MM.1S (cell line): Measurements from ENCODE around the gene ZNF79.

Experiments used
- DNase-seq: peaks from one replicate; pipeline ENCODE4 v3.0.0-alpha.2; 2015
- H2AFZ ChIP-seq: fragments of 300-600 bp; sonication (generic); 2 replicates; pipeline ENCODE4 v1.6.0; 2016; ENCODE audit warnings: antibody characterized with exemption, low read length
- H3F3A ChIP-seq: fragments of 300-600 bp; sonication (generic); 2 replicates; pipeline ENCODE4 v1.6.1; 2016; ENCODE audit warnings: mild to moderate bottlenecking, antibody characterized with exemption, low read length, moderate library complexity, mixed read lengths; ENCODE audit not compliant: insufficient read depth
- H3K27ac ChIP-seq: fragments of 300-600 bp; sonication (generic); 2 replicates; pipeline ENCODE4 v1.5.1; 2016; ENCODE audit warnings: mild to moderate bottlenecking, low read length
- H3K27me3 ChIP-seq: fragments of 300-600 bp; sonication (generic); replicated peaks from 2 replicates; pipeline ENCODE4 v1.6.0; 2016; ENCODE audit warnings: low read length; ENCODE audit not compliant: insufficient read depth
- H3K36me3 ChIP-seq: fragments of 300-600 bp; sonication (generic); replicated peaks from 2 replicates; pipeline ENCODE4 v1.6.1; 2016; ENCODE audit warnings: mild to moderate bottlenecking, low read length, mixed read lengths; ENCODE audit not compliant: insufficient read depth
- H3K4me1 ChIP-seq: fragments of 300-600 bp; sonication (generic); 2 replicates; pipeline ENCODE4 v1.6.1; 2016; ENCODE audit warnings: low read length, mixed read lengths
- H3K4me2 ChIP-seq: fragments of 300-600 bp; sonication (generic); 2 replicates; pipeline ENCODE4 v1.6.0; 2016; ENCODE audit warnings: low read depth, low read length
- H3K4me3 ChIP-seq: fragments of 300-600 bp; sonication (generic); 2 replicates; pipeline ENCODE4 v1.5.1; 2016; ENCODE audit warnings: low read length, mixed read lengths
- H3K79me2 ChIP-seq: fragments of 300-600 bp; sonication (generic); 2 replicates; pipeline ENCODE4 v1.6.1; 2016; ENCODE audit warnings: mixed run types, low read length, mixed read lengths
- H3K9ac ChIP-seq: fragments of 300-600 bp; sonication (generic); 2 replicates; pipeline ENCODE4 v1.6.1; 2016; ENCODE audit warnings: low read length, mixed read lengths
- H3K9me2 ChIP-seq: fragments of 300-600 bp; sonication (generic); replicated peaks from 2 replicates; pipeline ENCODE4 v1.6.1; 2016; ENCODE audit warnings: mild to moderate bottlenecking, low read length, mixed read lengths; ENCODE audit not compliant: insufficient read depth
- H3K9me3 ChIP-seq: fragments of 300-600 bp; sonication (generic); replicated peaks from 2 replicates; pipeline ENCODE4 v1.6.1; 2016; ENCODE audit warnings: mild to moderate bottlenecking, low read length, mixed read lengths; ENCODE audit not compliant: insufficient read depth
- H4K20me1 ChIP-seq: fragments of 300-600 bp; sonication (generic); 2 replicates; pipeline ENCODE4 v1.6.1; 2016; ENCODE audit warnings: mild to moderate bottlenecking, low read length, moderate library complexity, mixed read lengths; ENCODE audit not compliant: insufficient read depth
- EZH2 ChIP-seq: fragments of 300-600 bp; sonication (generic); optimal IDR thresholded peaks from 2 replicates; pipeline ENCODE3; 2017; ENCODE audit warnings: low read depth, mild to moderate bottlenecking, antibody characterized with exemption, low read length, mixed read lengths
- EZH2phosphoT487 ChIP-seq: fragments of 300-600 bp; sonication (generic); IDR thresholded peaks from 2 replicates; pipeline ENCODE4 v1.6.1; 2018; ENCODE audit warnings: antibody characterized with exemption, low read length
- TF ChIP-seq, protein P1 (sequence below): fragments of 300-600 bp; sonication (generic); IDR thresholded peaks from 2 replicates; pipeline ENCODE4 v1.5.1; 2016; ENCODE audit warnings: antibody characterized with exemption, low read length, mixed read lengths

Gene ZNF79

DNA sequence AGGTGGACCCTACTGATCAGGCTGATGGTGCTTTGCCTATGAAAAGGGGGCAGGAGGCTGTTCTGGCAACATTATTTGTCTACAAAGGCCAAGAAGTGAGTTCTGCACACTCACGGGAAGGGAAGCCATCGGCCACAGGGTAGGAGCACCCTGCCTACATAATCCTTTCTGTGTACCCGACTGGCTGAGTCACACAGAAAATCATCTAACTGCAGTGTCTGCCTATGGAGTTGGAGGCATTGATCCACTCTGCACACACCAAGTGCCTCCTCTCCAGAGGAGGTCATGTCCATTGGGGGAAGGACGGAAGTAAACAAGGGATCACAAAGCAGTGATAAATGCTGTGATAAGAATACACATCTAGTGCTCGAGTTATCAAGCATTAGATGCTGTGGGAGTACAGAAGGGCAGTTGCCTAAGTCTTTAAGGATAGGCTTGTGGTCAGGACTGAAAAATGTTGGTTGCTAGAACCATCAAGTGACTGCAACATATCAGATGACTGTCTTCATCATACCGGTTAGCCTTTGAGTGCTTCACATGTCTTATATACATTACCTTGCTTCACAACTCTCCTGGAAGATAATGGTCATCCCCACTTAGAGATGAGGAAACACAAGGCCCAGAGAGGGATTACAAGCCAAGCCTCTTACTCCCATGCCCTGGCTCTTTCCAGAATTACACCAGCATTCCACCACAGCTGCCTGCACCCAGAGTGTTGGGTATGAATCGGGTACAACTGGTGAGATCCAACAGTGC is 28.5 kb upstream of the ZNF79 start:
- peak overlapping the region; percentile 60 for H3K4me2 ChIP-seq
- DNase-seq, result no peak

DNA sequence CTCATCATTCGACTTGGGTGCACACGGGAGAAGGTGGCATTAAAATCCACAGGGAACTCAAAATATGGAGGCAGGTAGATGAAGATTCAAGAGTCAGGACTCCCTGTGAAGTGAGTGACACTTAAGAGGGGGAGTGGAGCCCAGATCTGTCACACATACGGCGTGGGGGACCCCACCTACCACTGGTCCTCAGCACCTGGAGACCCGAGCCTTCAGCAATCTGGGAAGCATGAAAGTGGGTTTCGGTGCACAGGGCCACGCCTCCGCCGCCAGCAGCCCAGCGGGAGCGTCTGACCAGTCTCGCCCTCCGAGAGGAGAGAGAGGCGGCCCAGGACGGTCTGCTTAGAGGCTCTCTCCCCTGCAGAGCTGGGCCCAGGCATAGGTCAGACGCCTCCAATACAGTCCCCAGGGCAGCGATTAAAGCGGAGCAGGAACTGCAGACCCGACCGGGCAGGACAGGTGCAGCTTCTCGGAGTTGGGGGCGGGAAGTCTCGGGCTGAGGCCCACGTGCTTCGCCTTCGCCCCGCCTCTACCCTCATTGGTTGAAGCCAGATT is 27.9 kb upstream of the ZNF79 start:
- Histone ChIP-seq H3K27ac (no peak overlapping the region), H3K4me1 (peaks cover 14% of the 10 kb centered on the region), H3F3A (no peaks in the 10 kb centered on the region), H3K79me2 (peaks cover 12% of the 10 kb centered on the region), H3K9me2 (no peaks in the 10 kb centered on the region), H3K4me2 (peak overlapping the region; percentile 60), H4K20me1 (no peaks in the 10 kb centered on the region), H3K4me3 (peak overlapping the region; percentile 68), H3K27me3 (no peaks in the 10 kb centered on the region), H3K9ac (peak overlapping the region; percentile 33; the same call in 1 of the 2 replicates), H3K36me3 (no peaks in the 10 kb centered on the region), H2AFZ (peak overlapping the region; percentile 47), H3K9me3 (no peaks in the 10 kb centered on the region)
- TF ChIP-seq EZH2, result no peak
- TF ChIP-seq, protein P1, sequence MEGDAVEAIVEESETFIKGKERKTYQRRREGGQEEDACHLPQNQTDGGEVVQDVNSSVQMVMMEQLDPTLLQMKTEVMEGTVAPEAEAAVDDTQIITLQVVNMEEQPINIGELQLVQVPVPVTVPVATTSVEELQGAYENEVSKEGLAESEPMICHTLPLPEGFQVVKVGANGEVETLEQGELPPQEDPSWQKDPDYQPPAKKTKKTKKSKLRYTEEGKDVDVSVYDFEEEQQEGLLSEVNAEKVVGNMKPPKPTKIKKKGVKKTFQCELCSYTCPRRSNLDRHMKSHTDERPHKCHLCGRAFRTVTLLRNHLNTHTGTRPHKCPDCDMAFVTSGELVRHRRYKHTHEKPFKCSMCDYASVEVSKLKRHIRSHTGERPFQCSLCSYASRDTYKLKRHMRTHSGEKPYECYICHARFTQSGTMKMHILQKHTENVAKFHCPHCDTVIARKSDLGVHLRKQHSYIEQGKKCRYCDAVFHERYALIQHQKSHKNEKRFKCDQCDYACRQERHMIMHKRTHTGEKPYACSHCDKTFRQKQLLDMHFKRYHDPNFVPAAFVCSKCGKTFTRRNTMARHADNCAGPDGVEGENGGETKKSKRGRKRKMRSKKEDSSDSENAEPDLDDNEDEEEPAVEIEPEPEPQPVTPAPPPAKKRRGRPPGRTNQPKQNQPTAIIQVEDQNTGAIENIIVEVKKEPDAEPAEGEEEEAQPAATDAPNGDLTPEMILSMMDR, result no peak
- no peak for TF ChIP-seq EZH2phosphoT487
- DNase-seq, result no peak

More for the DNA sequence above, 28.5 kb upstream of the ZNF79 start:
- H3K4me3 ChIP-seq, result peak overlapping the region; percentile 68
- H3F3A ChIP-seq, result no peaks in the 10 kb centered on the region
- H3K27me3 ChIP-seq, result no peaks in the 10 kb centered on the region
- H3K9me2 ChIP-seq, result no peaks in the 10 kb centered on the region
- H3K27ac ChIP-seq, result no peak overlapping the region
- H3K9ac ChIP-seq, result peak overlapping the region; percentile 33; the same call in 1 of the 2 replicates
- H3K4me1 ChIP-seq, result peaks cover 14% of the 10 kb centered on the region
- H4K20me1 ChIP-seq, result no peaks in the 10 kb centered on the region
- H2AFZ ChIP-seq, result peak overlapping the region; percentile 47
- peaks cover 12% of the 10 kb centered on the region for H3K79me2 ChIP-seq
- no peaks in the 10 kb centered on the region for H3K9me3 ChIP-seq
- TF ChIP-seq, protein P1, result no peak
- no peak for TF ChIP-seq EZH2
- no peak for TF ChIP-seq EZH2phosphoT487
- no peaks in the 10 kb centered on the region for H3K36me3 ChIP-seq

DNA sequence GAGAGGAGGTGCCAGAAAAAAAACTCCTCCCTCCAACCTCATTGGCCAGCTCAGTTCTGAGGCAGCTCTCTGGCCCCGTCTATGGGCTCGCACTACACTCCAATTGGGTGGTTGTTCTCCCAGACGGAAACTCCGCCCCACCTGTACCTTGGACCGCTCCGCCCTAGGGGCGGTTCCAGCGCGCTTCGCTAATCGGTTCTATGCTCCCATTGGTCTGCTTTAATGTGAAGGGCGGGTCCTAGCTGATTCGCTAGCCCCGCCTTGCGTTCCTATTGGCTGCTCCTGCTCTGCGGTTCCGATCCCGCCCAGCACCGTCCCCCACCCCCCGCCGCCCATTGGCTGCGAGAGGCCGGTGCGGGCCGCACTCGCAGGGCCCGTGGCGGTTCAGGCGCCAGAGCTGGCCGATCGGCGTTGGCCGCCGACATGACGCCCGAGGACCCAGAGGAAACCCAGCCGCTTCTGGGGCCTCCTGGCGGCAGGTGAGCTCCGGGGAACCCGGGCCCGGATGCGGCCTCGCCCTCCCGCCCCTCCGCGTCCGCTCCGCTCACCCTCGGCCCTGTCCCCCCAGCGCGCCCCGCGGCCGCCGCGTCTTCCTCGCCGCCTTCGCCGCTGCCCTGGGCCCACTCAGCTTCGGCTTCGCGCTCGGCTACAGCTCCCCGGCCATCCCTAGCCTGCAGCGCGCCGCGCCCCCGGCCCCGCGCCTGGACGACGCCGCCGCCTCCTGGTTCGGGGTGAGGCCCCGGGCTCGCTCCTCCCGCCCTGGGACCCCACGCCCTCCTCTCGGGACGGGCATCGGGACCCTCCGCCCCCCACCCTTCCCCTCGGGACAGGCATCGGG is 27.2 kb upstream of the ZNF79 start, which contains the start of gene SLC2A8:
TSS of gene SLC2A8 (plus strand) at position 362 of the 838 bp plus-strand sequence. CDS start at position 424, 62 bp downstream.
- Histone ChIP-seq H2AFZ (peak within 1 kb of the TSS; percentile 80), H3K4me1 (peaks cover 14% of the 10 kb centered on the region), H3K27me3 (no peaks in the 10 kb centered on the region), H3K9me3 (no peaks in the 10 kb centered on the region), H3K4me3 (peak within 1 kb of the TSS; percentile 84), H3K9ac (peak within 1 kb of the TSS; percentile 80), H4K20me1 (no peaks in the 10 kb centered on the region), H3K4me2 (peak within 1 kb of the TSS; percentile 98), H3K9me2 (no peaks in the 10 kb centered on the region), H3F3A (no peaks in the 10 kb centered on the region), H3K27ac (peak within 1 kb of the TSS; percentile 23; the same call in 1 of the 2 replicates), H3K36me3 (no peaks in the 10 kb centered on the region), H3K79me2 (peaks cover 12% of the 10 kb centered on the region)
- peak; percentile 99 for DNase-seq
- TF ChIP-seq EZH2phosphoT487, result no peak
- TF ChIP-seq, protein P1, result 0 out of 2 replicates have a peak, but pooled peaks have one; percentile 4
